ENCODE data around the gene GPC6.

GRCh38 chr13:93755341-93755740 is 528.7 kb downstream of the GPC6 start:
- TF ChIP-seq CTCF (conservative IDR thresholded peaks at IDR 0.05) (no peak), ZFX (IDR thresholded peaks at IDR 0.05) (no peak)
